Coronary artery (tissue), 2 donors: ENCODE data around the gene SPATA21.

Experiments used
- DNase-seq: peaks from one replicate; pipeline ENCODE4 v3.0.0-alpha.2; 2017; ENCODE audit warnings: low spot score
- H3K27ac ChIP-seq, 2 donors: fragments of 200-600 bp; sonication (generic); one replicate each; pipeline ENCODE4 v1.5.1; 2016 to 2019
- H3K4me3 ChIP-seq: fragments of 200-600 bp; sonication (generic); 2 replicates; pipeline ENCODE4 v1.5.1; 2016; ENCODE audit warnings: mild to moderate bottlenecking, moderate library complexity
- TF ChIP-seq, protein P1 (sequence below): fragments of 200-600 bp; sonication (generic); IDR thresholded peaks from one replicate; pipeline ENCODE4 v1.5.1; 2019; ENCODE audit warnings: antibody characterized with exemption

SPATA21 gene

DNA sequence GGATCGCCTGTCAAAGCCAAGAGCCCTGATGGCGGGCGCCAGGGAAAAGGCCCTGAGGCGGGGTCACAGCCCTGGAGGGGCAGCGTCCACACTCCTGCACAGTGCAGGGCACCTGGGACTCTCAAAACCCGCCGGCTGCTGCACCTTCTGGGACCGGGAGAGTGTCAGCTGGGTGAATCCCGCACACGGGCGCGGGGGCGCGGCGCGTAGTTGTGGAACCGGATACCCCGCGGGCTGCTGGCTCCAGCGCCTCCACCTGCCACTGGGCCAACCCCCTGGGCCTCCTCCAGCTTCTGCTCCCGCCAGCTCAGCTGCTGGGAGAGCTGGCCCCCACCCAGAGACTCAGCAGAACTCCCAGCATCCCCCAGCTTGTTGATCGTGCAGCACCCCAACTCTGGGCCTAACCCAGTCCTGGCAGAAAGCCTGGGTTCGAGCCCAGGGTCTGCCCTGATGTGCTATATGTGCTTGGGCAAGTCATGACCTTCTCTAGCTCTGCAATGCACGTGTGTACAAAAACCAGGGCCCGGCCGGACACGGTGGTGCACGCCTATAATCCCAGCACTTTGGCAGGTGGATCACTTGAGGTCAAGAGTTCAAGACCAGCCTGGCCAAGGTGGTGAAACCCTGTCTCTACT is 37.1 kb upstream of the SPATA21 start:
- H3K4me3 ChIP-seq: no peak overlapping the region
- H3K27ac ChIP-seq: no peak overlapping the region
- TF ChIP-seq, protein P1, sequence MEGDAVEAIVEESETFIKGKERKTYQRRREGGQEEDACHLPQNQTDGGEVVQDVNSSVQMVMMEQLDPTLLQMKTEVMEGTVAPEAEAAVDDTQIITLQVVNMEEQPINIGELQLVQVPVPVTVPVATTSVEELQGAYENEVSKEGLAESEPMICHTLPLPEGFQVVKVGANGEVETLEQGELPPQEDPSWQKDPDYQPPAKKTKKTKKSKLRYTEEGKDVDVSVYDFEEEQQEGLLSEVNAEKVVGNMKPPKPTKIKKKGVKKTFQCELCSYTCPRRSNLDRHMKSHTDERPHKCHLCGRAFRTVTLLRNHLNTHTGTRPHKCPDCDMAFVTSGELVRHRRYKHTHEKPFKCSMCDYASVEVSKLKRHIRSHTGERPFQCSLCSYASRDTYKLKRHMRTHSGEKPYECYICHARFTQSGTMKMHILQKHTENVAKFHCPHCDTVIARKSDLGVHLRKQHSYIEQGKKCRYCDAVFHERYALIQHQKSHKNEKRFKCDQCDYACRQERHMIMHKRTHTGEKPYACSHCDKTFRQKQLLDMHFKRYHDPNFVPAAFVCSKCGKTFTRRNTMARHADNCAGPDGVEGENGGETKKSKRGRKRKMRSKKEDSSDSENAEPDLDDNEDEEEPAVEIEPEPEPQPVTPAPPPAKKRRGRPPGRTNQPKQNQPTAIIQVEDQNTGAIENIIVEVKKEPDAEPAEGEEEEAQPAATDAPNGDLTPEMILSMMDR: no peak
- DNase-seq: no peak

DNA sequence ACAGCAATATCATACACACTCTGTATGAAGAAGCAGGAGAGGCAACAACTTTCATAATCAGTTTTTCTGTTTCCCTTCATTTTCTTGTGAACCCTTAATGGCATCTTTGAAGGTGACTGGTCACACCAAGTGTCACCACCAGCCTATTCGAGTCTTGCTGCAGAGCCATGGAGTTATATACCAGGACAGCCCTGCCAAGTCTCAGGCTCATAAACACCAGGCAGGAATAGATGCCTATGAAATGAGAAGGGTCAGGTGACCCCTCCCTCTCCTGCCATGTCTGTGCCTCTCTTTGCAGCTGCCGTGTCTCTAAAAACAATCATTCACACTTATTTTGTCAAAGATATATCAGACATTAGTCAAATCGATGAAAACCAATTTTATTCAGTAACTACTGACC is 31.3 kb upstream of the SPATA21 start:
- TF ChIP-seq, protein P1: no peak
- DNase-seq: no peak
- H3K27ac ChIP-seq: no peak overlapping the region
- no peak overlapping the region for H3K4me3 ChIP-seq

DNA sequence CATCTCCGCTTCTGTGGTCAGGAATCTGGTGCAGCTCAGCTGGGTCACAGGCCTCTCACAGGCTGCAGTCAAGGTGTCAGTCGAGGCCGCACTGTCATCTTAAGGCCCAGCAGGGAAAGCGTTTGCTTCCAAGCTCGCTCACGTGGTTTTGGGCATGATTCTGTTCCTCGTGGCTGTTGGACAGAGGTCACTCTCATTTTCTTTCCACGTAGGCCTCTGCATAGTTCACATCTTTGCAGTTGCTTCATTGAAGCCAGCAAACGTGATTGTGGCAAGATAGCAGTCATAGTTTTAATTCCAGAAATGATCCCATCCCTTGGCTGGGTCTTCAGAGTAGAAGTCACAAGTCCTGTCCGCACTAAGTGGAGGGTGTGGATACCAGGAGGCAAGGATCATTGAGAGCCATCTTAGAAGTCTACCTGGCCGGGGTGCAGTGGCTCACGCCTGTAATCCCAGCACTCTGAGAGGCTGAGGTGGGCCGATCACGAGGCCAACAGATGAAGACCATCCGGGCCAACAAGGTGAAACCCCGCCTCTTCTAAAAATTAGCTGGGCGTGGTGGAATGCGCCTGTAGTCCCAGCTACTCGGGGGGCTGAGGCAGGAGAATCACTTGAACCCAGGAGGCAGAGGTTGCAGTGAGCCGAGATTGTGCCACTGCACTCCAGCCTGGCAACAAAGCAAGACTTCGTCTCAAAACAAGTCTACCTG is 27.8 kb upstream of the SPATA21 start:
- Histone ChIP-seq H3K27ac (no peak overlapping the region), H3K4me3 (no peak overlapping the region)
- TF ChIP-seq, protein P1: no peak
- no peak for DNase-seq

DNA sequence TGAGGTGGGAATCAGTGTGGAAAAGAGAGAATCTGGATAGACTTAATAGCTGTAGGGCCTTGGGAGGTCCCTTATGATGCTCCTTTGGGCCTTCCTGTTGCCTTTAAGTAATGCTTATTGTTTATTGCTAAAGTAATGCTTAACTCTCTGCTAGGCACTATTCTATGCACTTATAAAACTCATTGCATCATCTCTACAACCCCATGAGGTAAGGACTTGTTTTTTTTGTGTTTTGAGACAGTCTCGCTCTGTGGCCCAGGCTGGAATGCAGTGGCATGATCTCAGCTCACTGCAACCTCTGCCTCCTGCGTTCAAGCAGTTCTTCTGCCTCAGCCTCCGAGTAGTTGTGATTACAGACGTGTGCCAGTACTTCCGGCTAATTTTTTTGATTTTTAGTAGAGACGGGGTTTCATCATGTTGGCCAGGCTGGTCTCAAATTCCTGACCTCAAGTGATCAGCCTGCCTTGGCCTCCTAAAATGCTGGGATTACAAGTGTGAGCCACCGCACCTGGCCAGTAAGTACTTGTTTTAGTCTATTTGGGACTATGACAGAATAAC is 25.6 kb upstream of the SPATA21 start:
- TF ChIP-seq, protein P1: no peak
- Histone ChIP-seq H3K4me3 (no peak overlapping the region), H3K27ac (no peak overlapping the region)
- DNase-seq: no peak

DNA sequence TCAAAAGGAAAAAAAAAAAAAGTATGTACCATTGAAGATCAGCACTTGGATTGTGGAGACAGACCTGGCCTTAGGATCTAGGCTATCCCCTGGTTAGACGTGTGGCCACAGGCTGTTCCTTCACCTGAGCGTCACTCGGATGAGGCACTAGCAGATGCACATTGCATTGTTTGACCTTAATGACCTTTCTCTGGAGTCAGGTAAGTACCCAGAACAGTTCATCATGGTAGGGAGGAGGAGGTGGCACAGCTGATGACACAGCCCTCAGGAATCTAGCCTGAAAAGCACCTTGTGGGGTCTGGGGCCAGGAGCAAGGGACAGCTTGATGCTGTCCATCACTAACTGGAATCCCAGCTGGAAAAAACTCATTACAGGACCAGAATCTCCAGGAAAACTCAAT is 24.5 kb upstream of the SPATA21 start:
- DNase-seq: no peak
- Histone ChIP-seq H3K27ac (no peak overlapping the region), H3K4me3 (no peak overlapping the region)
- TF ChIP-seq, protein P1: no peak

DNA sequence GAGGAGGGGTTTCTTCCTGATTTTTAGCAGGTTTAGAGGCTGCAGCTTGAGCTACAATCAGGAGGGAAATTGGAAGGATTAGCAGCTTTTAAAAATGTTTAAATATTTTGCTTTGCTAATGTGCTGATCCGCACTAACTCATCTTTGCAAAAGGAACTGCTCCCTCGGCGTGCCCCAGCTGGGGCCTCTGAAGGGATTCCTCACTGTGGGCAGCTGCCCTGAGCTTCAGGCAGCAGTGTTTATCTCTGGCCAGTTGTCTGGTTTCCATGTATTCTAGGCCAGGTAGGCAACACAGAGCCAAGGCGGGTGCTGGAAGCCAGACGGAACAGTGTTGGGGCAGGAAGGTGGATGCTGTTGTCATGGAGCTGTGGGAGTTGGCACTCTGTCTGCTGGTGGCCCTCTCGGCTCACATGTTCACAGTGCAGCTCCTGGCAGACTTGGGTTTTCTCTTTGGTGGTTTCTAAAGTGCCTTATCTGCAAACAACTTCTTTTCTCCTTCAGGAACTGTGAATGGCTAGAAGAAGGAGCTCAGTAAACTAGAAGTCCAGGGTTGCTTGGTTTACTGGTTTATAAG is 22.2 kb upstream of the SPATA21 start:
- H3K4me3 ChIP-seq: no peak overlapping the region
- TF ChIP-seq, protein P1: no peak
- no peak for DNase-seq
- H3K27ac ChIP-seq: no peak overlapping the region
